Activated T-cell treated with anti-CD3 and anti-CD28 coated beads, Interleukin-2, amount 50 U/mL, for 1 hour (primary cell): ENCODE results near the gene STXBP5L.
"Not testable (repeated sequence)": the region's sequence is repeated elsewhere in the genome, so short reads cannot be mapped to it uniquely, and the experiment has no call there.

ENCODE experiments used
- DNase-seq: peaks from one replicate; pipeline ENCODE4 v3.0.0-alpha.2; 2020

STXBP5L gene

GRCh38 chr3:121063628-121064027 lies 155.6 kb downstream of the STXBP5L start:
- DNase-seq = no peak

GRCh38 chr3:121064121-121064520 lies 156.1 kb downstream of the STXBP5L start:
- DNase-seq = no peak

- DNase-seq = no peak
These were observed 164.1 kb downstream of the STXBP5L start for GRCh38 chr3:121072133-121072532.

GRCh38 chr3:121073011-121073410 lies 165.0 kb downstream of the STXBP5L start:
- no peak for DNase-seq

GRCh38 chr3:121075191-121075590 lies 167.2 kb downstream of the STXBP5L start:
- no peak for DNase-seq

- DNase-seq = not testable (repeated sequence)
These were observed 170.5 kb downstream of the STXBP5L start for GRCh38 chr3:121078378-121079101.

GRCh38 chr3:121096953-121097352 lies 188.9 kb downstream of the STXBP5L start:
- no peak for DNase-seq

GRCh38 chr3:121111086-121111485 lies 203.1 kb downstream of the STXBP5L start:
- not testable (repeated sequence) for DNase-seq

- DNase-seq = no peak
These were observed 204.1 kb downstream of the STXBP5L start for GRCh38 chr3:121111914-121112612.

- no peak for DNase-seq
These were observed 218.2 kb downstream of the STXBP5L start for GRCh38 chr3:121126033-121126706.

- DNase-seq = no peak
These were observed 218.7 kb downstream of the STXBP5L start for GRCh38 chr3:121126707-121127035.

- no peak for DNase-seq
These were observed 244.6 kb downstream of the STXBP5L start for GRCh38 chr3:121152573-121152972.

GRCh38 chr3:121153851-121154250 lies 245.8 kb downstream of the STXBP5L start:
- no peak for DNase-seq

GRCh38 chr3:121155028-121155427 lies 247.0 kb downstream of the STXBP5L start:
- DNase-seq = no peak

GRCh38 chr3:121165397-121165837 lies 257.4 kb downstream of the STXBP5L start:
- DNase-seq = no peak

- DNase-seq = no peak
These were observed 259.6 kb downstream of the STXBP5L start for GRCh38 chr3:121167374-121168139.

- no peak for DNase-seq
These were observed 267.1 kb downstream of the STXBP5L start for GRCh38 chr3:121175083-121175482.

GRCh38 chr3:121190626-121191025 lies 282.6 kb downstream of the STXBP5L start:
- not testable (repeated sequence) for DNase-seq

- DNase-seq = no peak
These were observed 294.6 kb downstream of the STXBP5L start for GRCh38 chr3:121202573-121202972.

GRCh38 chr3:121223116-121223515 lies 315.1 kb downstream of the STXBP5L start:
- DNase-seq = no peak

- no peak for DNase-seq
These were observed 321.0 kb downstream of the STXBP5L start for GRCh38 chr3:121228971-121229370.

GRCh38 chr3:121230194-121230593 lies 322.2 kb downstream of the STXBP5L start:
- not testable (repeated sequence) for DNase-seq

- no peak for DNase-seq
These were observed 323.9 kb downstream of the STXBP5L start for GRCh38 chr3:121231872-121232271.
